Keratinocyte (primary cell): ENCODE results near the gene FBXO9. TPM values are rescaled to one million over a fixed set of nuclear protein-coding genes. Genes with fewer than 3 reads are reported as not detected.

Experiments
- DNase-seq: peaks from one replicate; pipeline ENCODE4 v3.0.0-alpha.2; 2011; ENCODE audit warnings: low read depth, missing footprints, low spot score
- FAIRE-seq: peaks from 2 replicates; lab custom pipeline; 2011; peaks lifted over from hg19 to GRCh38; lab: Jason Lieb, UNC
- H2AFZ ChIP-seq: 2 replicates; pipeline ENCODE4 v1.6.0; 2012; ENCODE audit warnings: low read length, control low read depth, inconsistent platforms; ENCODE audit not compliant: control insufficient read depth
- H3K27ac ChIP-seq: 2 replicates; pipeline ENCODE4 v1.5.1; 2011; ENCODE audit warnings: low read length; ENCODE audit not compliant: control insufficient read depth, insufficient read depth
- H3K27me3 ChIP-seq: 3 replicates; pipeline ENCODE4 v1.6.0; 2011; ENCODE audit warnings: low read length; ENCODE audit not compliant: control insufficient read depth, insufficient read depth; ENCODE audit errors: extremely low read depth
- H3K36me3 ChIP-seq, 2 experiments: 2 replicates in 1 of 2; 3 replicates in 1 of 2; pipeline ENCODE4 v1.5.1; 2011; ENCODE audit warnings: low read length in 2 of 2, mild to moderate bottlenecking in 1 of 2; ENCODE audit not compliant: control insufficient read depth in 2 of 2, insufficient read depth in 2 of 2; ENCODE audit errors: extremely low read depth in 1 of 2
- H3K4me1 ChIP-seq: 3 replicates; pipeline ENCODE4 v1.5.1; 2011; ENCODE audit warnings: low read length; ENCODE audit not compliant: control insufficient read depth, insufficient read depth; ENCODE audit errors: extremely low read depth
- H3K4me2 ChIP-seq: 3 replicates; pipeline ENCODE4 v1.6.0; 2011; ENCODE audit warnings: low read depth, low read length; ENCODE audit not compliant: control insufficient read depth, insufficient read depth; ENCODE audit errors: extremely low read depth
- H3K4me3 ChIP-seq, 3 experiments: fragments of 200-600 bp in 1 of 3; sonication (generic) in 1 of 3; 2 replicates in 2 of 3; 3 replicates in 1 of 3; pipeline ENCODE4 v1.5.1; 2011 to 2016; ENCODE audit warnings: low read length in 3 of 3, mild to moderate bottlenecking in 3 of 3, control low read depth in 2 of 3, inconsistent platforms in 1 of 3, low read depth in 1 of 3, mixed read lengths in 1 of 3, mixed run types in 1 of 3, moderate library complexity in 1 of 3; ENCODE audit not compliant: control insufficient read depth in 2 of 3, insufficient read depth in 2 of 3; ENCODE audit errors: extremely low read depth in 1 of 3
- H3K79me2 ChIP-seq: 2 replicates; pipeline ENCODE4 v1.6.0; 2012; ENCODE audit warnings: low read length; ENCODE audit not compliant: control insufficient read depth, insufficient read depth
- H3K9ac ChIP-seq: 3 replicates; pipeline ENCODE4 v1.6.0; 2011; ENCODE audit warnings: low read length; ENCODE audit not compliant: control insufficient read depth, insufficient read depth; ENCODE audit errors: extremely low read depth
- H3K9me1 ChIP-seq: 3 replicates; pipeline ENCODE4 v1.6.0; 2011; ENCODE audit warnings: low read length; ENCODE audit not compliant: control insufficient read depth, insufficient read depth; ENCODE audit errors: extremely low read depth
- H3K9me3 ChIP-seq: 2 replicates; pipeline ENCODE4 v1.5.1; 2012; ENCODE audit warnings: low read depth, low read length; ENCODE audit not compliant: control insufficient read depth
- H4K20me1 ChIP-seq: 3 replicates; pipeline ENCODE4 v1.6.0; 2011; ENCODE audit warnings: low read length; ENCODE audit not compliant: control insufficient read depth, insufficient read depth; ENCODE audit errors: extremely low read depth
- CTCF ChIP-seq, 3 experiments: IDR thresholded peaks in 1 of 3; conservative IDR thresholded peaks in 1 of 3; optimal IDR thresholded peaks in 1 of 3; 2 replicates in 2 of 3; 3 replicates in 1 of 3; pipeline versions ENCODE3 to v1.5.1; 2011; ENCODE audit warnings: low read length in 3 of 3, mild to moderate bottlenecking in 3 of 3, moderate library complexity in 2 of 3, control low read depth in 1 of 3, inconsistent platforms in 1 of 3; ENCODE audit not compliant: insufficient read depth in 2 of 3; ENCODE audit errors: extremely low read depth in 1 of 3
- EZH2 ChIP-seq: IDR thresholded peaks from one replicate; pipeline ENCODE4 v1.6.1; 2012; ENCODE audit warnings: inconsistent platforms, mild to moderate bottlenecking, low read length, moderate library complexity
- dilution Hi-C: fragments of 300-500 bp; cut with MboI; formaldehyde crosslinking; loops from one replicate; pipeline ENCODE4 v1.7.0; 2020; ENCODE audit warnings: low sequenced_read_pairs; ENCODE audit not compliant: extremely low pct_ligation_motif_present
- polyA plus RNA-seq, 5 experiments: library from polyadenylated mRNA; depleted of rRNA in 3 of 5; stranded (reverse) in 3 of 5; stranded (forward) in 1 of 5; unstranded in 1 of 5; fragments of >200 nt; gene quantifications; 1 replicate in 1 of 5; 2 replicates in 3 of 5; 3 replicates in 1 of 5; pipeline versions ENCODE4 v1.2.1 to v1.2.3, GENCODE V29; 2011 to 2012; ENCODE audit warnings: missing spikeins in 2 of 5, low read depth in 1 of 5, low replicate concordance in 1 of 5

Gene FBXO9
- polyA plus RNA-seq, 1 donor (not counting 4 experiments of a cell fraction or from before 2014, with no cell fraction given) = 71.8 TPM

- Histone ChIP-seq H3K4me3 (no peak overlapping the region), H3K4me1 (peaks cover 31% of the 10 kb centered on the region), H3K36me3 (no peaks in the 10 kb centered on the region), H3K27me3 (no peaks in the 10 kb centered on the region), H3K27ac (no peak overlapping the region), H3K4me2 (no peak overlapping the region), H4K20me1 (no peaks in the 10 kb centered on the region), H3K9me3 (no peaks in the 10 kb centered on the region), H3K79me2 (no peaks in the 10 kb centered on the region), H2AFZ (no peak overlapping the region), H3K9me1 (no peaks in the 10 kb centered on the region), H3K9ac (no peak overlapping the region)
- dilution Hi-C loops = no loop called here
- DNase-seq = no peak
- no peak for TF ChIP-seq CTCF (optimal IDR thresholded peaks at IDR 0.05 in 1 of 3, IDR thresholded peaks at IDR 0.05 in 1 of 3, conservative IDR thresholded peaks at IDR 0.05 in 1 of 3; ENCODE audit: extremely low read depth in 1 of 3, insufficient read depth in 2 of 3, low read length in 3 of 3)
- TF ChIP-seq EZH2 = no peak
- FAIRE-seq = no peak
Measured at GRCh38 chr6:53109612-53110011, 44.4 kb downstream of the FBXO9 start.

GRCh38 chr6:53111865-53112264 lies 46.7 kb downstream of the FBXO9 start:
- DNase-seq (peak; percentile 45), FAIRE-seq (no peak)
- no peaks in the 10 kb centered on the region for H3K36me3 ChIP-seq
- no peak overlapping the region for H3K27ac ChIP-seq
- no peak overlapping the region for H2AFZ ChIP-seq
- no peaks in the 10 kb centered on the region for H4K20me1 ChIP-seq
- no peaks in the 10 kb centered on the region for H3K79me2 ChIP-seq
- no peaks in the 10 kb centered on the region for H3K9me1 ChIP-seq
- peak overlapping the region; percentile 65 for H3K4me2 ChIP-seq
- no peaks in the 10 kb centered on the region for H3K9me3 ChIP-seq
- peaks cover 31% of the 10 kb centered on the region for H3K4me1 ChIP-seq
- no peak overlapping the region for H3K9ac ChIP-seq
- TF ChIP-seq CTCF (optimal IDR thresholded peaks at IDR 0.05 in 1 of 3, IDR thresholded peaks at IDR 0.05 in 1 of 3, conservative IDR thresholded peaks at IDR 0.05 in 1 of 3; ENCODE audit: extremely low read depth in 1 of 3, insufficient read depth in 2 of 3, low read length in 3 of 3) (no peak), EZH2 (no peak)
- peak overlapping the region in 1 of 3 experiments; percentile 16 for H3K4me3 ChIP-seq
- dilution Hi-C loops = no loop called here
- H3K27me3 ChIP-seq = no peaks in the 10 kb centered on the region
